Lung (tissue), 12 donors: ENCODE measurements around the gene MDK. TPM values are rescaled to one million over a fixed set of nuclear protein-coding genes. Genes with fewer than 3 reads are reported as not detected.

Experiments used
- ATAC-seq: fragments of 200-7000 bp; cut with Tn5 transposase; one replicate; pipeline ENCODE4 v1.9.1; 2020; ENCODE audit warnings: moderate number of reproducible peaks; ENCODE audit not compliant: insufficient read depth, low FRiP score
- DNase-seq, 3 donors: peaks; one replicate each; pipeline ENCODE4 v3.0.0-alpha.2; 2013 to 2017
- H3K27ac ChIP-seq, 2 donors: one replicate each; pipeline ENCODE4 v1.5.1; 2013; ENCODE audit warnings: mild to moderate bottlenecking in 2 of 2, moderate library complexity in 2 of 2, control low read depth in 1 of 2, inconsistent platforms in 1 of 2, low read depth in 1 of 2, low read length in 1 of 2
- H3K27me3 ChIP-seq, 3 donors: one replicate each; pipeline ENCODE4 v1.5.1; 2013; ENCODE audit warnings: low read length in 2 of 3; ENCODE audit not compliant: control insufficient read depth in 3 of 3, insufficient read depth in 3 of 3
- H3K36me3 ChIP-seq, 4 donors: one replicate each; pipeline ENCODE4 v1.5.1; 2013; ENCODE audit warnings: low read length in 4 of 4, mild to moderate bottlenecking in 1 of 4, moderate library complexity in 1 of 4; ENCODE audit not compliant: control insufficient read depth in 4 of 4, insufficient read depth in 4 of 4
- H3K4me1 ChIP-seq, 5 donors: one replicate each; pipeline ENCODE4 v1.5.1; 2013; ENCODE audit warnings: low read length in 5 of 5, mild to moderate bottlenecking in 2 of 5, moderate library complexity in 1 of 5; ENCODE audit not compliant: control insufficient read depth in 5 of 5, insufficient read depth in 5 of 5
- H3K4me3 ChIP-seq: one replicate; pipeline ENCODE4 v1.5.1; 2013; ENCODE audit warnings: mild to moderate bottlenecking, control low read depth, moderate library complexity
- H3K9ac ChIP-seq, 2 donors: one replicate each; pipeline ENCODE4 v1.5.1; 2013; ENCODE audit warnings: low read length in 2 of 2, control low read depth in 1 of 2; ENCODE audit not compliant: insufficient read depth in 1 of 2
- H3K9me3 ChIP-seq, 4 donors: one replicate each; pipeline ENCODE4 v1.5.1; 2013; ENCODE audit warnings: low read length in 3 of 4, mild to moderate bottlenecking in 1 of 4, moderate library complexity in 1 of 4; ENCODE audit not compliant: control insufficient read depth in 4 of 4, insufficient read depth in 3 of 4
- CTCF ChIP-seq: IDR thresholded peaks from 2 replicates; pipeline ENCODE4 v1.5.1; 2012; ENCODE audit warnings: mild to moderate bottlenecking; ENCODE audit errors: control extremely low read depth, extremely low read depth
- WGBS, 2 donors: extraction: QIAGEN DNeasy Blood & Tissue Kit; methylation state at CpG; one replicate each; pipeline ENCODE4 v1.1.7; 2013; 5-methylcytosine and 5-hydroxymethylcytosine counted together
- polyA plus RNA-seq, 2 donors: library from polyadenylated mRNA; stranded (reverse); fragments of 200-250 nt; gene quantifications; one replicate each; pipeline ENCODE4 v1.2.1, GENCODE V29; 2013
- total RNA-seq, 2 donors: library from RNA; depleted of rRNA in 1 of 2; stranded (reverse); fragments of >200 nt in 1 of 2; gene quantifications; one replicate each; pipeline ENCODE4 v1.2.1, GENCODE V29; 2014 to 2021
- donor health status: control.
- donor health status: control.
- donor health status: Bipolar disorder and iron deficiency.
- donor health status: healthy.
- donor health status: DM: yes; HTN: yes; CAD: no.

Gene MDK
- total and polyA plus RNA-seq, 4 donors, result 26.9 to 134 (median 41.5) TPM

GRCh38 chr11:46420513-46420912, 39.0 kb downstream of the MDK start:
- Histone ChIP-seq H3K27me3 (no peaks in the 10 kb centered on the region), H3K27ac (no peak overlapping the region), H3K4me1 (peaks cover 0 to 5% (median 0%) of the 10 kb centered on the region in 5 donors), H3K9ac (no peak overlapping the region), H3K9me3 (no peaks in the 10 kb centered on the region), H3K36me3 (peaks cover 0 to 26% (median 17%) of the 10 kb centered on the region in 4 donors), H3K4me3 (no peak overlapping the region)
- WGBS, 2 donors, result 98 to 100% methylated on average over 1 of the region's 1 CpG
- TF ChIP-seq CTCF, result no peak
- DNase-seq, result no peak
- ATAC-seq, result no peak

GRCh38 chr11:46421257-46421880, 39.9 kb downstream of the MDK start:
- Histone ChIP-seq H3K4me1 (peaks cover 0 to 5% (median 0%) of the 10 kb centered on the region in 5 donors), H3K36me3 (peaks cover 0 to 19% (median 11%) of the 10 kb centered on the region in 4 donors), H3K27me3 (no peaks in the 10 kb centered on the region), H3K27ac (no peak overlapping the region), H3K9ac (no peak overlapping the region), H3K9me3 (no peaks in the 10 kb centered on the region), H3K4me3 (no peak overlapping the region)
- 88 to 95% methylated on average over 8 of the region's 8 CpGs for WGBS, 2 donors
- DNase-seq, result peak in 1 of 3 donors; percentile 27
- TF ChIP-seq CTCF, result no peak
- ATAC-seq, result no peak

- no peaks in the 10 kb centered on the region for H3K27me3 ChIP-seq
- H3K4me1 ChIP-seq, result peaks cover 0 to 5% (median 0%) of the 10 kb centered on the region in 5 donors
- no peak overlapping the region for H3K27ac ChIP-seq
- H3K36me3 ChIP-seq, result peaks cover 0 to 16% (median 9%) of the 10 kb centered on the region in 4 donors
- TF ChIP-seq CTCF, result no peak
- WGBS, 2 donors, result 77 to 88% methylated on average over 7 of the region's 7 CpGs
- H3K9ac ChIP-seq, result peak overlapping the region in 1 of 2 donors; percentile 13
- H3K9me3 ChIP-seq, result no peaks in the 10 kb centered on the region
- peak in 1 of 3 donors; percentile 7 for DNase-seq
- no peak overlapping the region for H3K4me3 ChIP-seq
- ATAC-seq, result no peak
Observed at GRCh38 chr11:46422588-46422987, 41.1 kb downstream of the MDK start.
